HepG2 (cell line): ENCODE data around the gene TUBB4B. TPM values are rescaled to one million over a fixed set of nuclear protein-coding genes. Genes with fewer than 3 reads are reported as not detected.

Experiments used
- CTCF ChIP-seq: sonication (generic); formaldehyde crosslinking; IDR thresholded peaks from 2 replicates; pipeline ENCODE4 v1.5.0; 2020; ENCODE audit warnings: mild to moderate bottlenecking, missing genetic modification reagents, moderate library complexity
- KAT7 ChIP-seq: IDR thresholded peaks from 2 replicates; pipeline ENCODE4 v1.6.1; 2018; ENCODE audit warnings: borderline replicate concordance, missing compliant biosample characterization
- MBD4 ChIP-seq: IDR thresholded peaks from 2 replicates; pipeline ENCODE4 v1.6.1; 2012; ENCODE audit warnings: low read length, inconsistent platforms, borderline replicate concordance
- NFATC3 ChIP-seq: sonication (generic); formaldehyde crosslinking; IDR thresholded peaks from 2 replicates; pipeline ENCODE4 v1.5.1; 2020; ENCODE audit warnings: mild to moderate bottlenecking, missing genetic modification reagents
- POLR2AphosphoS5 ChIP-seq: IDR thresholded peaks from 2 replicates; pipeline ENCODE4 v1.6.1; 2012; ENCODE audit warnings: low read depth, low read length
- SALL2 ChIP-seq: sonication (generic); formaldehyde crosslinking; IDR thresholded peaks from 2 replicates; pipeline ENCODE4 v1.8.1; 2023; ENCODE audit warnings: mild to moderate bottlenecking, missing genetic modification reagents, inconsistent platforms
- YEATS4 ChIP-seq: sonication (generic); formaldehyde crosslinking; IDR thresholded peaks from 2 replicates; pipeline ENCODE4 v1.4.0; 2020; ENCODE audit warnings: missing genetic modification reagents, borderline replicate concordance
- ZBTB49 ChIP-seq: sonication (generic); formaldehyde crosslinking; IDR thresholded peaks from 2 replicates; pipeline ENCODE4 v1.4.0; 2020; ENCODE audit warnings: missing genetic modification reagents, borderline replicate concordance
- ZFP36L2 ChIP-seq: sonication (generic); formaldehyde crosslinking; IDR thresholded peaks from 2 replicates; pipeline ENCODE4 v1.4.0; 2020; ENCODE audit warnings: missing genetic modification reagents
- ZFP41 ChIP-seq: sonication (generic); formaldehyde crosslinking; IDR thresholded peaks from 2 replicates; pipeline ENCODE4 v1.4.0; 2020; ENCODE audit warnings: mild to moderate bottlenecking, missing genetic modification reagents, borderline replicate concordance
- ZMYM4 ChIP-seq: sonication (generic); formaldehyde crosslinking; IDR thresholded peaks from 2 replicates; pipeline ENCODE4 v1.8.1; 2023; ENCODE audit warnings: mild to moderate bottlenecking, missing genetic modification reagents
- ZNF343 ChIP-seq: sonication (generic); formaldehyde crosslinking; IDR thresholded peaks from 2 replicates; pipeline ENCODE4 v1.4.0; 2020; ENCODE audit warnings: mild to moderate bottlenecking, missing genetic modification reagents
- ZNF431 ChIP-seq: sonication (generic); formaldehyde crosslinking; IDR thresholded peaks from 2 replicates; pipeline ENCODE4 v1.9.0; 2022; ENCODE audit warnings: missing genetic modification reagents, low read depth, mild to moderate bottlenecking, borderline replicate concordance
- ZNF446 ChIP-seq: sonication (generic); formaldehyde crosslinking; IDR thresholded peaks from 2 replicates; pipeline ENCODE4 v1.5.0; 2020; ENCODE audit warnings: mild to moderate bottlenecking, missing genetic modification reagents
- ZNF563 ChIP-seq: sonication (generic); formaldehyde crosslinking; IDR thresholded peaks from 2 replicates; pipeline ENCODE4 v1.8.0; 2022; ENCODE audit warnings: mild to moderate bottlenecking, moderate library complexity, missing genetic modification reagents
- ZNF614 ChIP-seq: IDR thresholded peaks from 2 replicates; pipeline ENCODE4 v1.6.1; 2018; ENCODE audit warnings: missing biosample characterization, missing genetic modification reagents, inconsistent platforms, borderline replicate concordance
- ZNF644 ChIP-seq: IDR thresholded peaks from 2 replicates; pipeline ENCODE4 v1.6.1; 2016; ENCODE audit warnings: low read depth
- ZNF674 ChIP-seq: sonication (generic); formaldehyde crosslinking; IDR thresholded peaks from 2 replicates; pipeline ENCODE4 v1.5.0; 2020; ENCODE audit warnings: low read depth, mild to moderate bottlenecking, missing genetic modification reagents
- polyA plus RNA-seq, 8 experiments: library from polyadenylated mRNA; depleted of rRNA in 3 of 8; stranded (reverse) in 7 of 8; unstranded in 1 of 8; fragments of >200 nt; fragmentation: Illumina TruSeq in 4 of 8; extraction: Trizol in 4 of 8; gene quantifications; 2 replicates each; pipeline versions ENCODE4 v1.2.1 to v1.2.3, GENCODE V29; 2011 to 2016; ENCODE audit warnings: low read depth in 4 of 8, missing spikeins in 1 of 8, mixed read lengths in 1 of 8; ENCODE audit not compliant: insufficient read depth in 1 of 8
- total RNA-seq, 5 experiments: library from RNA; depleted of rRNA; stranded (reverse); fragments of >200 nt; fragmentation: Illumina TruSeq; extraction: Trizol; gene quantifications; 2 replicates each; pipeline ENCODE4 v1.2.3, GENCODE V29; 2016; ENCODE audit warnings: low read depth in 1 of 5
- TF ChIP-seq, protein P1 (sequence below): sonication (generic); formaldehyde crosslinking; IDR thresholded peaks from 2 replicates; pipeline ENCODE4 v1.5.0; 2020; ENCODE audit warnings: missing genetic modification reagents, mild to moderate bottlenecking, borderline replicate concordance
- TF ChIP-seq, protein P2 (sequence below): IDR thresholded peaks from 2 replicates; pipeline ENCODE4 v1.6.1; 2016
- TF ChIP-seq, protein P3 (sequence below), 2 experiments: sonication (generic) in 1 of 2; formaldehyde crosslinking in 1 of 2; IDR thresholded peaks; 2 replicates each; pipeline versions ENCODE4 v1.5.1 to v1.6.1; 2011 to 2020; ENCODE audit warnings: borderline replicate concordance in 1 of 2, low read depth in 1 of 2, low read length in 1 of 2, mild to moderate bottlenecking in 1 of 2, missing genetic modification reagents in 1 of 2, moderate library complexity in 1 of 2

The TUBB4B gene
- total and polyA plus RNA-seq, 2 of the 13 experiments (the other 11 are each of a cell fraction or from before 2014, with no cell fraction given) = 182 to 412 TPM

DNA sequence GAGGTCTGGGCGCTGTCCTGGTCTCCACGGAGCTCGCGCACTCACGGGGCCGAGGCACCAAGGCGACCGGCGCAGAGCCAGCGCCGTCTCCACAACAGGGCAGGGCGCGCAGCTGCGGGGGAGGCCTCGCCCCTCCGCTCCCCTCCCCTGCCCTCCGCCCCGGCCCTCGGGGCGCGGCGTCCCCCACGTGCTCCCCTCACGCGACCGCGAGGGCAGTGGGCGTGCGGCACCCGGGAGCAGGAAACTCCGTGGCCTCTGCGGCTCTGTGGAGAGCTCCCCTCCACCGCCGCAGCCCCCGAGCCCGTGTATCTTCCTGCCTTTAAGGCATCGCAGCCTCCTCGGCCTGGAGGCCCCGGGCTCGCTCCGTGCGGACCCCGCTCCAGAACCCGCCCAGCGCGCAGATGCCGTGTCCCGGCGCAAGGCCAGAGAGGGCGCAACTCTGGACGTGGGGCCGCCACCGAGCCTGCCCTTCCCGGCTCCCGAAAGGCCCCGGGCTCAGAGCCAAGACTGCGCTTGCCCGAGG lies 708 bp upstream of the TUBB4B start (continued):
- TF ChIP-seq ZBTB49 (CRISPR knock-in tag) (no peak), NFATC3 (CRISPR knock-in tag) (0 out of 2 replicates have a peak, but pooled peaks have one; percentile 26), ZNF563 (peak; percentile 95), ZNF431 (CRISPR knock-in tag) (peak; percentile 69; the same call in 1 of the 2 replicates), ZNF614 (CRISPR knock-in tag) (0 out of 2 replicates have a peak, but pooled peaks have one; percentile 43), ZFP36L2 (0 out of 2 replicates have a peak, but pooled peaks have one; percentile 41), MBD4 (no peak), ZMYM4 (CRISPR knock-in tag) (peak; percentile 62), ZNF343 (CRISPR knock-in tag) (peak; percentile 86), CTCF (CRISPR knock-in tag) (peak; percentile 71), ZNF674 (CRISPR knock-in tag) (no peak), ZNF446 (CRISPR knock-in tag) (peak; percentile 89), YEATS4 (CRISPR knock-in tag) (peak; percentile 93), KAT7 (CRISPR knock-in tag) (peak; percentile 78; the same call in 1 of the 2 replicates), SALL2 (CRISPR knock-in tag) (peak; percentile 80; the same call in 1 of the 2 replicates), ZNF644 (CRISPR knock-in tag) (no peak), ZFP41 (CRISPR knock-in tag) (peak; percentile 84; the same call in 1 of the 2 replicates), POLR2AphosphoS5 (peak; percentile 60)
- TF ChIP-seq, protein P1, sequence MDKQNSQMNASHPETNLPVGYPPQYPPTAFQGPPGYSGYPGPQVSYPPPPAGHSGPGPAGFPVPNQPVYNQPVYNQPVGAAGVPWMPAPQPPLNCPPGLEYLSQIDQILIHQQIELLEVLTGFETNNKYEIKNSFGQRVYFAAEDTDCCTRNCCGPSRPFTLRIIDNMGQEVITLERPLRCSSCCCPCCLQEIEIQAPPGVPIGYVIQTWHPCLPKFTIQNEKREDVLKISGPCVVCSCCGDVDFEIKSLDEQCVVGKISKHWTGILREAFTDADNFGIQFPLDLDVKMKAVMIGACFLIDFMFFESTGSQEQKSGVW (CRISPR knock-in tag) = no peak
- TF ChIP-seq, protein P2, sequence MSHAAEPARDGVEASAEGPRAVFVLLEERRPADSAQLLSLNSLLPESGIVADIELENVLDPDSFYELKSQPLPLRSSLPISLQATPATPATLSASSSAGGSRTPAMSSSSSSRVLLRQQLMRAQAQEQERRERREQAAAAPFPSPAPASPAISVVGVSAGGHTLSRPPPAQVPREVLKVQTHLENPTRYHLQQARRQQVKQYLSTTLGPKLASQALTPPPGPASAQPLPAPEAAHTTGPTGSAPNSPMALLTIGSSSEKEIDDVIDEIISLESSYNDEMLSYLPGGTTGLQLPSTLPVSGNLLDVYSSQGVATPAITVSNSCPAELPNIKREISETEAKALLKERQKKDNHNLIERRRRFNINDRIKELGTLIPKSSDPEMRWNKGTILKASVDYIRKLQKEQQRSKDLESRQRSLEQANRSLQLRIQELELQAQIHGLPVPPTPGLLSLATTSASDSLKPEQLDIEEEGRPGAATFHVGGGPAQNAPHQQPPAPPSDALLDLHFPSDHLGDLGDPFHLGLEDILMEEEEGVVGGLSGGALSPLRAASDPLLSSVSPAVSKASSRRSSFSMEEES (CRISPR knock-in tag) = peak; percentile 14; the same call in 1 of the 2 replicates
- TF ChIP-seq, protein P3, sequence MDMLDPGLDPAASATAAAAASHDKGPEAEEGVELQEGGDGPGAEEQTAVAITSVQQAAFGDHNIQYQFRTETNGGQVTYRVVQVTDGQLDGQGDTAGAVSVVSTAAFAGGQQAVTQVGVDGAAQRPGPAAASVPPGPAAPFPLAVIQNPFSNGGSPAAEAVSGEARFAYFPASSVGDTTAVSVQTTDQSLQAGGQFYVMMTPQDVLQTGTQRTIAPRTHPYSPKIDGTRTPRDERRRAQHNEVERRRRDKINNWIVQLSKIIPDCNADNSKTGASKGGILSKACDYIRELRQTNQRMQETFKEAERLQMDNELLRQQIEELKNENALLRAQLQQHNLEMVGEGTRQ (IDR thresholded peaks at IDR 0.05; ENCODE audit: low read depth, low read length) = no peak
- TF ChIP-seq, protein P3 (CRISPR knock-in tag; IDR thresholded peaks at IDR 0.05; ENCODE audit: borderline replicate concordance) = no peak
